CD4-positive, alpha-beta T cell treated with Interferon alpha-2 for 1 hour (primary cell): ENCODE data around the gene SNX13.

Experiments used
- DNase-seq, 2 donors: peaks; one replicate each; pipeline ENCODE4 v3.0.0-alpha.2; 2020 to 2022

The SNX13 gene

GRCh38 chr7:17774248-17774647, 166.0 kb downstream of the SNX13 start:
- no peak for DNase-seq

GRCh38 chr7:17773289-17773626, 167.0 kb downstream of the SNX13 start:
- DNase-seq, result peak in 1 of 2 donors; percentile 27

GRCh38 chr7:17772581-17773288, 167.6 kb downstream of the SNX13 start:
- no peak for DNase-seq

GRCh38 chr7:17771901-17772408, 168.3 kb downstream of the SNX13 start:
- DNase-seq, result no peak

- DNase-seq, result no peak
Observed at GRCh38 chr7:17770710-17771375, 169.5 kb downstream of the SNX13 start.

GRCh38 chr7:17769918-17770317, 170.4 kb downstream of the SNX13 start:
- peak; percentile 51 to 58 for DNase-seq

GRCh38 chr7:17758008-17758407, 182.3 kb downstream of the SNX13 start:
- DNase-seq, result no peak

GRCh38 chr7:17746020-17746530, 194.2 kb downstream of the SNX13 start:
- no peak for DNase-seq

GRCh38 chr7:17745610-17746009, 194.7 kb downstream of the SNX13 start:
- no peak for DNase-seq

GRCh38 chr7:17743316-17743715, 197.0 kb downstream of the SNX13 start:
- no peak for DNase-seq

- DNase-seq, result no peak
Observed at GRCh38 chr7:17741426-17741825, 198.9 kb downstream of the SNX13 start.
